Stimulated activated CD8-positive, alpha-beta memory T cell treated with anti-CD3 and anti-CD28 coated beads, Interleukin-4, amount 100 ng/mL, for 1 hour (primary cell): ENCODE results near the gene SELENOO.
A peak's percentile ranks its signal among the peaks of the same experiment; 100 is the strongest.

Source experiments
- DNase-seq, 2 donors: peaks; one replicate each; pipeline ENCODE4 v3.0.0-alpha.2; 2020; ENCODE audit warnings: low read depth in 2 of 2, low spot score in 1 of 2

Gene SELENOO

DNA sequence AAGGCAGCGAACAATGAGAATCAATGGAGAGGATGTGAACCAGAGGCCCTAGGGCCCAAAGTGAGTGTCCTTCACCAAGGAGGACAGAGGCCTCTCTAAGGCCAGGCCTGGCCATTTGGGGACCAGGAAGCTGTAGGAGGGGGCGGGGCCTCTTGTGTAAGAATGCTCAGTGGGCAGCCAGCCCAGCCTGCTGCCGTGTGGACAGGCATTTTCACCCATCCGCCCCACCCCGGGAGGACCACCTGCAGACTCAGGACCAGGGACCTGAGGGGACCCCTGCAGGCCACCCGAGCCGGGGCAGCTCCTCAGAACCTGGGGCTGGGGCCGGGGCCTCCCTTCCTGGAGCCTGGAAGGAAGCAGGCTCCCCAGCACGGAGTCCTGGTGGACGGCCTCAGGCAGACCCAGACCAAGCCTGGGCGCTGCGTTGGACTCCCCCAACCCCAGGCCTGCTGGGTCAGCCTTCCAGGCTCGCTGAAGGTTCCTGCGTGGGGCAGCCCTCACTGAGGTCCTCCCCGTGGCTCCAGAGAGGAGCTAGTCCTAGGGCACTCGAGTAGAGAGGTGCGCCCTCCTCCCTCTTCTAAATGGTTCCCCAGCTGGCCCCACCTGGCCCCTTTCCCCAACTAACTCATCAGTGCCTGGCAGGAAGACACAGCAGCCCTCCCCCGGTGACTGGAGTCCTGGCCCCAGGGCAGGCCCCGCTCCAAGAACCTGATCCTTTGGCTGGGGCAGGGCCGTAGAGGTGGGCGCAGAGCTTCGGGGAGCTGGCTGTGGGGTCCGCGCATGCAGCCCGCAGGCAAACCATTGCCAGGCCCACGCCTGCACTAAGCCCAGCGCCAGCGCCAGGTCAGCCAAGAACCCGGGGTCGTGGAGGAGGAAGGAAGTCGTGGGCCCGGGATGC, 16.6 kb upstream of the SELENOO start:
- no peak for DNase-seq

DNA sequence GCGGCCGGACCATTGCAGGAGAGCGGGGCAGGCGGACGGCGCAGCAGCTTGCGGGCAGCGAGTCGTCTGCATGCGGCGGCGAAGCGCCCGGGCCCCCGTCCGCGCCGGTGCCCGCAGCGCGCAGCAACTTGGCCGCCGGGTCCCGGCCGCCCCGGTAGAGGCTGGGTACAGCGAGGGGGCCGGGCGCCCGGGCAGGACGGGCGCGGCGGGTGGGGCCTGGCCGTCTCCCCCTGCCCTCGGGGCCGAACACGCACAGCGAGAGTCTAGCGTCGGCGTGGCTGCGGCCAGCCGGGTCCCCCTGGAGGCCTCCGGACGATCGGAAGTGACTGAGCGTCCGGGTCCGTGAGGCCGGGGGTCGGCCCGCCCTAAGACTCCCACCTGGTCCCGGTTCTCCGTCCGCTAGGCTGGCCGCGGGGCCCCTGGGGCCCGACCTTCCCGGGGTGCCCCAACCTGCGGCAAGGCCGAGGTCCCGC, 15.9 kb upstream of the SELENOO start:
- no peak for DNase-seq

DNA sequence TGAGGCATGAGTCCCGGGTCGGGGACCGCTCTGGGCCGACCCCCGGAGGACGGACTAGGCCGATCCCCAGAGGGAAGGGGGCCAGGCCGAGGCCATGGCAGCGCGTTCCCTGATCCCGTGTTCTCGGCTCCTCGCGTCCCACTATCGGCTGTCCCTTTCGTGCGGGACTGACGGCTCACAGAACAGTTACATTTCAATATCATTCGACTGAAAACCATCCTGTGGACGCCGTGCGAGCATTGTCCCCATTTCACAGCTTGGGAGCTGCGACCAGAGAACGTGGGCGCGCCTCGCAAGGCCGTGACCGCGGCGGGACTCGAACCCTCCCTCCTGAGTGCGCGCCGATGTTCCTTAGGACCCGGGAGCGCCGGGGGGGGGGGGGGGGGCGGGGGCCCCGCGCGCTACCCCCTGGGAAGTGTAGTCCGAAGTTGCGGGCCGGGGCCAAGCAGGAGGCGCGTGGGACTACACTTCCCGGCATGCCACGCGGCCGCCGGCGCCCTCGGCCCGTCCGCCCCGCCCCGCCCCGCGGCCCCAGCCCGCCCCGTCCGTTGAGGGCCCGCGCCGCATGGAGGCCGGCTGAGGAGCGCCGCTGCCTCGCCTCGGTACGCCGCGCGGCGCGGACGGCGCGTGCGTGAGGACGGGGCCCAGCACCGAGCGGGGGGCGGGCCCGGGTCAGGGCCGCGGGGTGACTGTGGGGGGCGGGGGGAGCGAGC, 15.3 kb upstream of the SELENOO start, which contains the start of gene TRABD:
TSS of gene TRABD (plus strand) at position 539 of the 713 bp plus-strand sequence. CDS start 7,148 bp downstream, outside the sequence.
- DNase-seq = peak; percentile 55 to 80

DNA sequence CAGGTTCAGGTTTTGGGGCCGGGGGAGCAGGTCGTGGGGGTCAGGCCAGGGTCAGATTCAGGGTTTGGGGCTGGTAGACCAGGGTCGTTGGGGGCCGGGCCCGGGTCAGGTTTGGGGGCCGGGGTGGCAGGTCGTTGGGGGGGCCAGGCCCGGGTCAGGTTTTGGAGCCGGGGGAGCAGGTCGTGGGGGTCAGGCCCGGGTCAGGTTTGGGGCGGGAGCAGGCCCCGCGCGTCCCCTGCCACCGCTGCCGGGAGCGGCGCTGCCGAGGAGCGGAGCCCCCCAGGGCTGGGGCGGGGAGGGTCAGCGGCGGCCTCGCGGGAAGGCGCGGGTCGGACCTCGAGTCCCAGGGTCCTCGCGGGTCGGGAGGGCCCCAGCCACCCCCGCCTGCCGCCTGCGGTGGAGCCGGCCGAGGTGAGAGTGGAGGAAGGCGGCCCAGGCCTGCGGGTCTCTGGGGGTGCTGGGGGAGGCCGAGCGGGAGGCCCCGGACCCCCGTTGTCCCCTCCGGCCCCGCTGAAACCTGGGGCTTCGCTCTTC, 14.6 kb upstream of the SELENOO start:
- DNase-seq = no peak

DNA sequence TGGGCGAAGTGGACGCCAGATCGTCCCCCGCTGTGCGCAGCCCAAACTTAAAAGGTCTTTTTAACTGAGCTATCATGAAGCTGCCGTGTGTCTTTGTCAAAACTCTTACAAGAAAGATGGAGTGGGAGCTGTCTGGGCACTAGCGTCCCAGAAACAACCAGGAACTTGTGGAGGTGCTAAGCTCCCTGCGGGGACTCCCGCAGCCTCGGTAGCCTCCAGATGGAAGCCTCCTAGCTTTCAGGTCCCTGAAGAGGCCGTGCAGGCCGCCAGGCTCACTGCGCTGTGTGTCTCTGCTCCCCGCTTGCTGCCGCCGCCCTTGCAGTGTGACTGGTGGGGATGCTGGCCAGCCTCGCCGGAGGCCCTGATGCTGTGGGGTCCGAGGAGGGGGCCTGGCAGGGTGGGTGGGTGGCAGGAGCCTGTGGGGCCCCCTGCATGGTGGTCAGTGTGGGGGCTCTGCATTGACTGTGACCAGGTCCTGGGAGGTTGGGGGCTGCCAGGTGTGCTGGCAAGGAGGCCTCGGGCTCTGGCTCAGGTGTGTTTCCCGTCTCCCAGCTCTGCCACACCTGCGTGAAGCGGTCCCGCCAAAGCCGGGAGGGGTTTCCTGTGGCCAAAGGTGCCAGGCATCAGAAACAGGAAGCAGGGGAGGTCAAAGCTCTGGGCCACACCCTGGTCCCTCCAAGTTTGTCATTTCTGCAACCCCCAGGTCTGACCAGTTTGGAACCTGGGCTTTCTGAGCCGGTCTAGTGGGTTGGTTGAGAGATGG, 13.9 kb upstream of the SELENOO start:
- no peak for DNase-seq

DNA sequence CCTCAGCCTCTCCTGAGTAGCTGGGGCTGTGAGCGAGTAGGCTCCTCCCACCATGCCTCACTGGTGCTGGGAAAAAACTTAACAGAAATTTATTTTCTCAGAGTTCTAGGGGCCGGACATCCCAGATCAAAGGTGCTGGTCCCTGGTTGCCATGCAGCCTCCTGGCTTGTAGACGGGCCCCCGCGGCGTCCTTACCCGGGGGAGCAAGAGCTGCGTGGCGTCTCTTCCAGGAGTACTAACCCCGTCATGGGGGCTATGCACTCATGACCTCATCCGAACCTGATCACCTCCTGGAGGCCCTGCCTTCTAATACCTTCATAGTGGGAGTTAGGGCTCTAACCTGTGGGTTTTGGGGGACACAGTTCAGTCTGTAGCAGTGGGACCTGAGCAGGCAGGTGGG, 12.5 kb upstream of the SELENOO start:
- DNase-seq = no peak

DNA sequence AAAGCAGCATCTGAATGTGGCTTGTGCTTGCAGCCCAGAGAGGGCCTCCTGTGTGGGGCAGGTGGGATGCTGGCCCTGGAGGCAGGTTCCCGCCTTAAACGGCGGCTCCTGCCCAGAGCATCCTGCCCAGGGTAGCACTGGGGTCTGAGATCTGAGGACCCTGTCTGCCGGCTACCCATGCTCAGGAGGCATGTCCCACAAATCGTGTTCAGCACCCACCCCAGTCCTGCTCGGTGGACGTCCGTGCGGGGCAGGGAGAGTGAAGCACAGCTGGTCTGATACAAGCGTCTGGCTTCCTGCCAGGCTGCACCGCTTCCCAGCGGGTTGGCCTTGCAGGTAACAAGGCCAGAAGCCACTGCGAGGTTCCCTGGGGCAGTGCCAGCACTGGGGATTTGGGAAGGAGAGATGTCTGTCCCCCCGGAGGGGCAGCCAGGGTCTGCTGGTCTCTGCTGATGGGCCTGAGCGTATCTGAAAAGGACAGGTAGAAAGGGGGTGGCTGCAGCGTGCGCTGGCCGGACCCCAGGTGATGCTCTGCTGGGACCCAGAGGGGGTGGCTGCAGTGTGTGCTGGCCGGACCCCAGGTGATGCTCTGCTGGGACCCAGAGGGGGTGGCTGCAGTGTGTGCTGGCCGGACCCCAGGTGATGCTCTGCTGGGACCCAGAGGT, 11.5 kb upstream of the SELENOO start:
- no peak for DNase-seq

DNA sequence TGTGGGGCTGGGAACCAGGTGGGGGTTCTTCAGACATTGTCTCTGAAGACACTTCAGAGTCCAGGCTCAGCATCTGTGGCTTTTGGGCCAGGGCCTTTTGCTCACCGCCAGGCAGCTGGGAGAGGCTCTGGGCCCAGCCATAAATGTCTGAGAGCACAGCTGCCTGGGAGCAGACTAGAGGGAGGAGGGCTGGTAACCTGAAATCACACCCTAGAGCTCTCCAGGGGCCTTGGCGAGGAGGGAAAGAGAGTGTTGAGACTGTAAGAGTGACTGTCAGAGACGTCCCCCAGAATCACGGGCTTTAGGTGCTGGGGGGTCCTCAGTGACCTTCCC, 11.0 kb upstream of the SELENOO start:
- DNase-seq = no peak

DNA sequence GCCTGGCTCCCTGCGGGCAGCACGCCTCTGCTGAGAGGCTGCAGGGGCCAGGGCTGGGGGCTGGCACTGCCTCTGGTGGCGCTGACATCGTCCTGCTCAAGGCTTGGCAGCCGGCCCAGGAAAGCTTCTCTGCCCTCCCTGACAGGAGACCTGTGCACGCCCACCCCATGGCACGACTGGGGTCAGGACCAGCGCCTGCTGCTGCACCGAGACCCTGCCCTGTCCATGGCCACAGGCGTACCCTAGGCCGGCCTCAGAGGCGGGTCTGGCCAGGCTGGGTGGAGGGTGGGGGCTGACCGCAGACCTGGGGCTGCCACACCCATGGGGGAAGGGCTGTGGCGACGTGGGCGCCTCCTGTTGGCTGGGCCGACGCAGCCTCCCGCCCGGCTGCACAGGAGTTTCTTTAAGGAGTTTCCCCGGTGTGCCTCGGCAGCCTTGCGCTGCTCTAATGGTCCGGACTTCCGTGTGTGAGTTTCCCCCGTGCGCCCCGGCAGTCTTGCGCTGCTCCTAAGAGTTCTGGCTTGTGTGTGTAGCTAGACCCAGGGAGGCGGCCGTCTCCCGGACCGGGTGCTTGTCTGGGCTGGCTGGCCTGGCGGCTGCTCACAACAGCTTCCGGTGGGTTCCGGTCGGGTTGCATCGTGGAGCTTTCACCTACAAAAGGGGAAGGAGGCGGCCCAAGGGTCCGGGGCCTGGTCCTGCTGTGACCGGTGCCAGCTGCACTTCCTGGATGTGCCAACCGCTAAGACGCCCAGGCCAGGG, 10.4 kb upstream of the SELENOO start:
- peak; percentile 60 to 65 for DNase-seq

DNA sequence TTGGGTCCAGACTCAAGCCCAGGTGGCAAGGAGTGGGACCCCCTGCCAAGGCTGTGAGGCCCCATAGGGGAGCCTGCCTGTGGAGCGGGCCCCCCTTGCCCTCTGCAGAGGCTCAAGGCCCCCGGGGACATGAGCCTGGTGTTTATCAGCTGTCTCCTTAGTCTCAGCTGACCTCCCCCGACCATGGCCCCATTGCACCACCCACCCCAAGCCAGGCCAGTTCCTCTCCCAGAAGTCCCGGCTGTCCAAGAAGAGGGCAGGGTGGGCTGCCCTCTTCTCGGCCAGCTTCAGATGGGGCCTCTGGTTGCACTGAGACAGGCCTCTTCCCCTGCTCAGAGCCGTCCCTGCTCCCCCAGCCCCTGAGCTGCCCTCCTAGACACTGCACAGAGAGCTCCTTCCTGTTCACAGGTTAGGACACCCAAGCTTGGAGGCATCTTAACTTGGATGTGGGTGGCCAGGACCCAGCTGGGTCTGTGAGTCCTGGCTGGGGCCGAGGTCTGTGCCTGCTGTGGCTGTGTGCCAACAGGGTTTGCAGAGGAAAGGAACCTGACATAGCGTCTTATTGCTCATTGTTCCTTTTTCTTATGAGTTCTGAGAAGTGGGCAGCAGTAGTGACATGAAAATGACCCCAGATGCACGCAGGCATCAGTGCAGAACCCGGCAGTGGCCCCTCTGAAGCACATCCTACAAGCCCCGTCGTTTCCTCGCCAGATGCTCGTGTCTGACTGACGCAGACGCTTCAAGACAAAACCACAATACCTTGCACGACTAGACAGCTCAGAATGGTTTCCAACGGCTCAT, 9.7 kb upstream of the SELENOO start:
- DNase-seq = peak; percentile 41 to 52

DNA sequence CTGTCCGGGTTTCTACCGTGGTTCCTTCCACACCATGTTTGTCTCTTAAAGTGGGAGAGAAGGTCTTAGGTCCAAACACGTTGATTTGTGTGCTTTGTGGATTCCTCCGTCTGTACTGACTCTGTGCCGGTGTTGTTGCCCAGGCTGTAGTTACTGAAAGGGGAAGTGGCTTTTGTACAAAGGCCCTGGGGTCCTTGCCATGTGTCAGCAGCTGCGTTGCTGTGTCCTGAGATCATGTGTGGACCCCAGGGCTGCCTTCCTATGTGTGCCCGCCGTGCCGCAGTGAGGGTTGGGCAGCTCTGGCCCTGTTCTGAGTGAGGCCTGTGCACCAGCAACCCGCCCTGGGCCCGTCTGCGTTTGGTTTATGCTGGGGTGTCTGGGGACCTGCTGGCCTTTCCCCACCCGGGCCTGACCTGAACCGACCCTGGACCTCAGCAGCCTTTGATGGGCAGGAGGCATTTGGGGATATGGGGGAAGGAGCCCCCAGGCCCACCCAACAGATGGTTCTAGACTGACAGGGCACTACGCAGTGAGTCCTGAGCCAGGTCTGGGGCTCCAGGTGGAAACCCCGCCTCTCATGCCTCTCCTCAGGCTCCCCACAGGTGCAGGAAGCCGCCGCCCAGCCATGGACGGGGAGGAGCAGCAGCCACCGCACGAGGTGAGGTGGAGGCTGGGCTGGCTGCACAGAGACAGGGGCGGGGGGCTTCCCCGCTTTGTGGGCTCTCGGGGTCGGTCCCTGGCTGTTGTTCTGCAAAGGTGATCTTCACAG, 8.2 kb upstream of the SELENOO start:
- no peak for DNase-seq

DNA sequence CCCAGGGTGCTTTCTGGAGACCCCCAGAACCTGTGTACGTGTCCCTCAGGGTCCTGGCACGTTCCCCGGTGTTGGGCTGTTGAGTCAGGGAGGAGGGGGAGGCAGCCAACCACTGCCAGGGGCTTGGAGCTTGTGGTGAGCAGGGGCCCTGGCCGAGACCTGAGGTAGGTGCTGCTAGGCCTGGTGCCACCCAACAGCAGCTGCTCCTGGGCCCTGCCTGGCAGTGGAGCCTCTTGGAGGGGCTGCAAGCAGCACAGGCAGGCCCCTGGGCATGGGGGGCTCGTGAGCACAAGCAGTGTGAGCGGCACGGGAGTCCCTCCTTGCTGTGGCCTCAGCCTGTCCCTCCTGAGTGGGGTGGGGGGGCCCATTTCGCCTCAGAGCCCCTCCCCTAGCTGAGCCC, 7.2 kb upstream of the SELENOO start:
- DNase-seq = no peak

DNA sequence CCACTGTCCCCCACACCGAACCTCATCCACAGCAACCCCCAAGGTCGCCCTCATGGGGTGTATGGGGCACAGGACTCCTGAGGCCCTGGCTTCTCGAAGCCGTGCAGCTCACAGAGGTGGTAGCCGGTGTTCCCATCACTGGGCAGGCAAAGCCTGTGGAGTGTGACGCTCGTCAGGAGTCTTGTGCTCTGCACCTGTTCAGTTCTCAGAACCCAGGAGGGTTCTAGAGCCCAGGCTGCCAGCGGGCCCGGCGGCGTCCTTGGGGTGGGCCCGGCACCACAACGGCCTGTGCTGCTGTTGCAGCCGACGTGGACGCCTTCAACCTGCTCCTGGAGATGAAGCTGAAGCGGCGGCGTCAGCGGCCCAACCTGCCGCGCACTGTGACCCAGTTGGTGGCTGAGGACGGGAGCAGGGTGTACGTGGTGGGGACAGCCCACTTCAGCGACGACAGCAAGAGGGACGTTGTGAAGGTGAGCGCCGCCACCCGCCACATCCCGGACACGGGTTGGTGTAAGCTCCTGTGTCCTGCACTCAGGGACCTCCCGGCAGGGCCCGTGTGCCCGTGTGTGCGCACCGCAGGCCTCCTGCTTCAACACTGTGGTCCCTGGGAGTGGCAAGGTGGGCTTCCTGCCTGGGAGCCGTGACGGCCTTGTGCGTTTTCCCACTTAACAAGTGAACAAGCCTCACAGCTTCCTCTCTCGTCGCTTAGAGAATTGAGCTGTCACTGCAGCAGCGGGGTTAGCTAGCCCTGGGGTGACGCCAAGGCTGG, 6.6 kb upstream of the SELENOO start:
- no peak for DNase-seq

DNA sequence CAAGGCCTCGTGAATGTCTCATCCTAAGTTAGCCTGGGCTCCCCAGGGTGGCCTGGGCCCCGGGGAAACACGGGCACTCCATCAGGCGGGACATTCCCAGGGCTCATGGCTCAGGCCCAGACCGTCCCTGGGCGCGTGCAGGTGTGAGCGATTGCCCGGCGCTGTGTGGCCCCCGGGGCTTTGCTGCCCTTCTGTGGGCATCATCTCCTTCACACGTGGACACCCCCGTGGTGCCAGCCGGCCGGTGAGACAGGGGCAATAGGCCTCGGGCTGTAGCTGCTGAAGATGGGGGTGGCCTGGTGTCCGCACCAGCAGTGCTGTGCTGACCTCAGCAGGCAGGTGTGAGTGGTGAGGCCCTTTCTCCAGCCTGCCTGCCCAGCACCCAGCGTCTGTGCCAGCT, 4.6 kb upstream of the SELENOO start:
- no peak for DNase-seq

DNA sequence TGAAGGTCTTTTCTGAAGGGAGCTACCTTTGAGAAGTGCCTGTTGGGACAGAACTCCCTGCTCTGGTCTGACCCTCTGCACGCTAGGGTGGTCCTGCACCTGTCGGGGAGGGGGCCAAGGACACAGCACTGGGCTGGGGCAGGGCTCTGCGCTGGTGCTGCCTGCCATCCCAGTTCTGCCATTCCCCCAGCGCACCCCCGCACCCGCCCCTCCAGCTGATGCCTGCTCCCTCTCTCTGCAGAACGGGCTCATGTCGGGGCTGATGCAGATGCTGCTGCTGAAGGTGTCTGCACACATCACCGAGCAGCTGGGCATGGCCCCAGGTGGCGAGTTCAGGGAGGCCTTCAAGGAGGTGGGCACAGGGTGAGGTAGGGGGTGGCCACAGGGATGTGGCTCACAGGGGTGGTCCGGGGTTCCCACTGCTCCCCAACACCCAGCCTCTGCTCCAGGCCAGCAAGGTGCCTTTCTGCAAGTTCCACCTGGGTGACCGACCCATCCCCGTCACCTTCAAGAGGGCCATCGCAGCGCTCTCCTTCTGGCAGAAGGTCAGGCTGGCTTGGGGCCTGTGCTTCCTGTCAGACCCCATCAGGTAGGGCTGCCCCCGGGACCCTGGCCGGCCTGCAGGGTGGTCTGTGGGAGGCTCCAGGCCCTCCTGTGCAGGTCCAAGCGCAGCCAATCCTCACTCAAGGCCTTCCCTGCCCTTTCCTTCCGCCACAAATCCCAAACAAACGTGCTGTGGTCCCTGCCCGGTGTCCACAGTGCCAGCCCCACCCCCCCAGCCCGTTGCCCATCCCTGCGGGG, 3.6 kb upstream of the SELENOO start:
- DNase-seq = no peak

DNA sequence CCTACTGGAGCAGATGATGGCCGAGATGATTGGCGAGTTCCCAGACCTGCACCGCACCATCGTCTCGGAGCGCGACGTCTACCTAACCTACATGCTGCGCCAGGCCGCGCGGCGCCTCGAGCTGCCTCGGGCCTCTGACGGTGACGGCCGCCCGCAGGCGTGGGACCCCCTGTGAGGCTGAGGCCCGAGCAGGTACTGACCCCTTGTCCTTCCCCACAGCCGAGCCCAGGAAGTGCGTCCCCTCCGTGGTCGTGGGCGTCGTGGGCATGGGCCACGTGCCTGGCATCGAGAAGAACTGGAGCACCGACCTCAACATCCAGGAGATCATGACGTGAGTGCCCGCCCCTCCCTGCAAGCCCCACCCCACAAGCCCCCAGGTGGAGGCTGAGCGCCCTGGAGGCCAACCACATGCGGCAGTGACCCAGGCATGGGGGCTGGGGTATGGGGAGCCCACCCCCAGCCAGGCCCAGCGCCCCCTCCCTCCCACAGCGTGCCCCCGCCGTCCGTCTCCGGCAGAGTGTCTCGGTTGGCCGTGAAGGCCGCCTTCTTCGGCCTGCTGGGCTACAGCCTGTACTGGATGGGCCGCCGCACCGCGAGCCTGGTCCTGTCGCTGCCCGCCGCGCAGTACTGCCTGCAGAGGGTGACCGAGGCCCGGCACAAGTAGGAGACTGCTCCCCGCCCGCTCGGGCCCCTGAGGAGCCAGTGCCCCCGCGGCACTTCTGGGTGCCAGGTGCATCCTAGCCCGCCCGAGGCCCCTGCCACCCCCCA, 2.8 kb upstream of the SELENOO start:
- no peak for DNase-seq
